Panc1 (cell line): ENCODE measurements around the gene POLR1B.

Experiments
- CTCF ChIP-seq: fragments of 450-650 bp; IDR thresholded peaks from 2 replicates; pipeline ENCODE4 v1.5.1; 2017; ENCODE audit warnings: mild to moderate bottlenecking
- POLR2AphosphoS5 ChIP-seq: IDR thresholded peaks from 2 replicates; pipeline ENCODE4 v1.6.1; 2012; ENCODE audit warnings: mild to moderate bottlenecking, low read depth, low read length, moderate library complexity
- REST ChIP-seq, 2 experiments: IDR thresholded peaks; 2 replicates each; pipeline ENCODE4 v1.6.1; 2011 to 2012; ENCODE audit warnings: low read depth in 2 of 2, control low read depth in 1 of 2, low read length in 1 of 2, mild to moderate bottlenecking in 1 of 2, moderate library complexity in 1 of 2; ENCODE audit not compliant: insufficient read depth in 1 of 2
- SIN3A ChIP-seq: IDR thresholded peaks from 2 replicates; pipeline ENCODE4 v1.6.1; 2012; ENCODE audit warnings: low read depth, mild to moderate bottlenecking, low read length, moderate library complexity, borderline replicate concordance; ENCODE audit not compliant: insufficient read depth
- TCF7L2 ChIP-seq: IDR thresholded peaks from 2 replicates; pipeline ENCODE4 v1.6.1; 2011; ENCODE audit warnings: mild to moderate bottlenecking, low read depth, low read length, inconsistent platforms

GRCh38 chr2:112597537-112598322 is 55.5 kb downstream of the POLR1B start:
- no peak for TF ChIP-seq CTCF
- no peak for TF ChIP-seq REST (IDR thresholded peaks at IDR 0.05; ENCODE audit: insufficient read depth in 1 of 2, low read depth in 2 of 2, low read length in 1 of 2)
- no peak for TF ChIP-seq POLR2AphosphoS5
- no peak for TF ChIP-seq SIN3A
- TF ChIP-seq TCF7L2: no peak
